Psoas muscle (tissue), 8 donors: ENCODE measurements around the gene PRKCH. TPM values are rescaled to one million over a fixed set of nuclear protein-coding genes. Genes with fewer than 3 reads are reported as not detected.

Experiments used
- ATAC-seq, 4 donors: fragments of 200-7000 bp; cut with Tn5 transposase; one replicate each; pipeline ENCODE4 v1.9.1; 2020; ENCODE audit warnings: moderate library complexity in 3 of 4, mild to moderate bottlenecking in 2 of 4
- DNase-seq, 2 donors: peaks; one replicate each; pipeline ENCODE4 v3.0.0-alpha.2; 2020
- H3K27ac ChIP-seq: fragments of 200-600 bp; one replicate; pipeline ENCODE4 v1.8.0; 2022
- H3K27me3 ChIP-seq, 3 donors: fragments of 200-600 bp in 1 of 3; one replicate each; pipeline versions ENCODE4 v1.6.1 to v1.8.0; 2013 to 2022; ENCODE audit warnings: low read length in 2 of 3, mild to moderate bottlenecking in 2 of 3, moderate library complexity in 1 of 3; ENCODE audit not compliant: insufficient read depth in 3 of 3
- H3K36me3 ChIP-seq, 2 donors: fragments of 200-600 bp in 1 of 2; one replicate each; pipeline versions ENCODE4 v1.6.1 to v1.8.0; 2013 to 2022; ENCODE audit warnings: low read depth in 1 of 2, mild to moderate bottlenecking in 1 of 2, moderate library complexity in 1 of 2; ENCODE audit not compliant: insufficient read depth in 1 of 2
- H3K4me1 ChIP-seq: fragments of 200-600 bp; one replicate; pipeline ENCODE4 v1.8.0; 2022
- H3K4me3 ChIP-seq: fragments of 200-600 bp; one replicate; pipeline ENCODE4 v1.8.0; 2022; ENCODE audit warnings: mild to moderate bottlenecking
- H3K9me3 ChIP-seq: fragments of 200-600 bp; one replicate; pipeline ENCODE4 v1.8.0; 2022
- WGBS, 3 donors: extraction: QIAGEN DNeasy Blood & Tissue Kit; methylation state at CpG; one replicate each; pipeline versions ENCODE4 v1.1.6 to v1.1.7; 2013; 5-methylcytosine and 5-hydroxymethylcytosine counted together
- intact Hi-C, 2 donors: fragments of 100-400 bp; cut with DNase I; formaldehyde crosslinking; loops; one replicate each; pipeline versions ENCODE4 v1.11.0 to v1.14.2; 2022
- polyA plus RNA-seq, 3 donors: library from polyadenylated mRNA; stranded (reverse); fragments of 200-250 nt; gene quantifications; one replicate each; pipeline ENCODE4 v1.2.3, GENCODE V29; 2013
- total RNA-seq, 4 donors: library from RNA; stranded (reverse); fragmentation: NEBNext Ultra II Directional in 2 of 4; extraction: Animal tissue kit (Norgen Biotek cat#: 25700) in 2 of 4; gene quantifications; one replicate each; pipeline versions ENCODE4 v1.2.1 to v1.2.4, GENCODE V29; 2021 to 2023
- TF ChIP-seq, protein P1 (sequence below): fragments of 200-600 bp; IDR thresholded peaks from one replicate; pipeline ENCODE4 v1.8.0; 2022; ENCODE audit warnings: antibody characterized with exemption
- donor health status: healthy with polysubstance abuse.
- donor health status: DM: no; HTN: no; CAD: no; lungs with moderate emphysema.
- donor health status: Bipolar disorder and iron deficiency.
- donor health status: healthy.
- donor health status: DM: yes; HTN: yes; CAD: no.
- donor health status: DM: no; HTN: no; CAD: no.
- donor health status: DM: no; HTN: no; CAD: no.
- donor health status: DM: yes; HTN: yes; CAD: no.

The PRKCH gene
- total and polyA plus RNA-seq, 7 donors: 5.9 to 17.9 (median 11.1) TPM

- DNase-seq: no peak
- no peaks in the 10 kb centered on the region for H3K9me3 ChIP-seq
- no peaks in the 10 kb centered on the region for H3K36me3 ChIP-seq
- TF ChIP-seq, protein P1, sequence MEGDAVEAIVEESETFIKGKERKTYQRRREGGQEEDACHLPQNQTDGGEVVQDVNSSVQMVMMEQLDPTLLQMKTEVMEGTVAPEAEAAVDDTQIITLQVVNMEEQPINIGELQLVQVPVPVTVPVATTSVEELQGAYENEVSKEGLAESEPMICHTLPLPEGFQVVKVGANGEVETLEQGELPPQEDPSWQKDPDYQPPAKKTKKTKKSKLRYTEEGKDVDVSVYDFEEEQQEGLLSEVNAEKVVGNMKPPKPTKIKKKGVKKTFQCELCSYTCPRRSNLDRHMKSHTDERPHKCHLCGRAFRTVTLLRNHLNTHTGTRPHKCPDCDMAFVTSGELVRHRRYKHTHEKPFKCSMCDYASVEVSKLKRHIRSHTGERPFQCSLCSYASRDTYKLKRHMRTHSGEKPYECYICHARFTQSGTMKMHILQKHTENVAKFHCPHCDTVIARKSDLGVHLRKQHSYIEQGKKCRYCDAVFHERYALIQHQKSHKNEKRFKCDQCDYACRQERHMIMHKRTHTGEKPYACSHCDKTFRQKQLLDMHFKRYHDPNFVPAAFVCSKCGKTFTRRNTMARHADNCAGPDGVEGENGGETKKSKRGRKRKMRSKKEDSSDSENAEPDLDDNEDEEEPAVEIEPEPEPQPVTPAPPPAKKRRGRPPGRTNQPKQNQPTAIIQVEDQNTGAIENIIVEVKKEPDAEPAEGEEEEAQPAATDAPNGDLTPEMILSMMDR: no peak
- intact Hi-C loops: no loop called here
- ATAC-seq: no peak
- 87 to 92% (median 90%) methylated on average over 4 of the region's 4 CpGs for WGBS, 3 donors
- no peak overlapping the region for H3K4me3 ChIP-seq
- no peaks in the 10 kb centered on the region for H3K4me1 ChIP-seq
- no peak overlapping the region for H3K27ac ChIP-seq
- H3K27me3 ChIP-seq: no peaks in the 10 kb centered on the region
These were observed 10.7 kb downstream of the PRKCH start for GRCh38 chr14:61331992-61332657.

- no peak for DNase-seq
- WGBS, 3 donors: 81 to 89% (median 86%) methylated on average over 8 of the region's 8 CpGs
- ATAC-seq: no peak
- Histone ChIP-seq H3K27ac (no peak overlapping the region), H3K4me1 (no peaks in the 10 kb centered on the region), H3K4me3 (no peak overlapping the region), H3K27me3 (no peaks in the 10 kb centered on the region), H3K36me3 (no peaks in the 10 kb centered on the region), H3K9me3 (no peaks in the 10 kb centered on the region)
- TF ChIP-seq, protein P1: no peak
- intact Hi-C loops: no loop called here
These were observed 11.3 kb downstream of the PRKCH start for GRCh38 chr14:61332658-61333029.

GRCh38 chr14:61333087-61333486 is 11.7 kb downstream of the PRKCH start:
- Histone ChIP-seq H3K27me3 (no peaks in the 10 kb centered on the region), H3K36me3 (no peaks in the 10 kb centered on the region), H3K4me1 (no peaks in the 10 kb centered on the region), H3K4me3 (no peak overlapping the region), H3K9me3 (no peaks in the 10 kb centered on the region), H3K27ac (no peak overlapping the region)
- ATAC-seq: no peak
- WGBS, 3 donors: 94 to 97% (median 95%) methylated on average over 1 of the region's 1 CpG
- intact Hi-C loops: no loop called here
- TF ChIP-seq, protein P1: no peak
- DNase-seq: no peak

- Histone ChIP-seq H3K36me3 (no peaks in the 10 kb centered on the region), H3K4me1 (no peaks in the 10 kb centered on the region), H3K9me3 (no peaks in the 10 kb centered on the region), H3K27me3 (no peaks in the 10 kb centered on the region), H3K4me3 (no peak overlapping the region), H3K27ac (no peak overlapping the region)
- TF ChIP-seq, protein P1: no peak
- 80 to 83% (median 81%) methylated on average over 11 of the region's 11 CpGs for WGBS, 3 donors
- ATAC-seq: no peak
- intact Hi-C loops: no loop called here
- DNase-seq: no peak
These were observed 12.9 kb downstream of the PRKCH start for GRCh38 chr14:61334197-61334701.

DNA sequence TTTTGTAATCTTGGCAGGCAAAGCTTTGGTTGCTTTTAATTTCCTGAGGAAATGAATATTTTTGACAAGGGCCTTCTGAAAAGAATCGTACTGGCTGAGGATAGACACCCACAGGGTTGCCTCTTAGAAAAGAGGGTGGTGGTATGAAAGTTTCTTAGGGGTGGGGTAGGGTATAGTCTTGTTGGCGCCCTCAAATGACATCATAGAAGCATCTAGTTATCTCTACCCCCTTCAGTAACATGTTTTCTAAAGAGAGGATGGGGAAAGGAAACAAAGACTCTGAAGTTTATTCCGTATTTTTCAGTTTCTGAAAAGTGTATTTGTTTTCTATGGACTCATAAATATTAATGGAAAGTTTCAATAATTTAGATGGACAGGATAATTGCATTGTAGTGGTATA is 13.7 kb downstream of the PRKCH start:
- intact Hi-C loops: no loop called here
- no peak overlapping the region for H3K27ac ChIP-seq
- 72 to 83% (median 83%) methylated on average over 3 of the region's 3 CpGs for WGBS, 3 donors

More for the DNA sequence above, 13.7 kb downstream of the PRKCH start:
- ATAC-seq (no peak), DNase-seq (no peak)
- H3K36me3 ChIP-seq: no peaks in the 10 kb centered on the region
- no peaks in the 10 kb centered on the region for H3K4me1 ChIP-seq
- H3K27me3 ChIP-seq: no peaks in the 10 kb centered on the region
- H3K9me3 ChIP-seq: no peaks in the 10 kb centered on the region
- TF ChIP-seq, protein P1: no peak
- H3K4me3 ChIP-seq: no peak overlapping the region
